Stimulated activated CD4-positive, alpha-beta T cell treated with anti-CD3 and anti-CD28 coated beads, Interleukin-12 subunit alpha, Interleukin-12 subunit beta, amount 100 ng/mL, for 48 hours (primary cell): ENCODE results near the gene RNU6-9.
"Not testable (repeated sequence)": the region's sequence is repeated elsewhere in the genome, so short reads cannot be mapped to it uniquely, and the experiment has no call there.

Source experiments
- DNase-seq, 3 donors: peaks; one replicate each; pipeline ENCODE4 v3.0.0-alpha.2; 2020; ENCODE audit warnings: low read depth in 2 of 3, low spot score in 1 of 3

Gene RNU6-9

DNA sequence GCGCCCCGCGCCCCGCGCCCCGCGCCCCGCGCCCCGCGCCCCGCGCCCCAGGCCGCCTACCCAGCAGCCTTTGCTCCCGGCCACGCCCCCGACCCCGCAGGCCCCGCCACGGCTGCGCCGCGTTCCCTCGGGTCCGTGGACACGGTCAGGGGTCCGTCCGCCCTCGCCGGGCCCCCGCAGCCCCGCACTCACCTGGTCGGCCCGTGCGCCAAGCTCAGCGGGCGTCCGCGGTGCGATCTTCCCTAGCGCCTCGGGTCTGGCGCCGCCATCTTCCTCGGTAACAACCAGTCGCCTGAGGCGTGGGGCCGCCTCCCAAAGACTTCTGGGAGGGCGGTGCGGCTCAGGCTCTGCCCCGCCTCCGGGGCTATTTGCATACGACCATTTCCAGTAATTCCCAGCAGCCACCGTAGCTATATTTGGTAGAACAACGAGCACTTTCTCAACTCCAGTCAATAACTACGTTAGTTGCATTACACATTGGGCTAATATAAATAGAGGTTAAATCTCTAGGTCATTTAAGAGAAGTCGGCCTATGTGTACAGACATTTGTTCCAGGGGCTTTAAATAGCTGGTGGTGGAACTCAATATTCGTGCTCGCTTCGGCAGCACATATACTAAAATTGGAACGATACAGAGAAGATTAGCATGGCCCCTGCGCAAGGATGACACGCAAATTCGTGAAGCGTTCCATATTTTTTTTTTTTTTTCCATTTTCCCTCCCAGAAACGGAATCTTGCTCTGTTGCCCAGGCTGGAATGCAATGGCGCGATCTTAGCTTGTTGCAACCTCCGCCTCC, at the start of gene RNU6-9, which contains the start of gene MED16:
RNU6-9 (plus strand) TSS at position 591 of the 796 bp plus-strand sequence.
MED16 (minus strand) TSS at position 294 of the 796 bp plus-strand sequence. CDS start 2,056 bp downstream, outside the sequence.
- DNase-seq = peak; percentile 82 to 84 (median 83)

- DNase-seq = no peak
Measured at GRCh38 chr19:843836-844545, 49.3 kb upstream of the RNU6-9 start.

DNA sequence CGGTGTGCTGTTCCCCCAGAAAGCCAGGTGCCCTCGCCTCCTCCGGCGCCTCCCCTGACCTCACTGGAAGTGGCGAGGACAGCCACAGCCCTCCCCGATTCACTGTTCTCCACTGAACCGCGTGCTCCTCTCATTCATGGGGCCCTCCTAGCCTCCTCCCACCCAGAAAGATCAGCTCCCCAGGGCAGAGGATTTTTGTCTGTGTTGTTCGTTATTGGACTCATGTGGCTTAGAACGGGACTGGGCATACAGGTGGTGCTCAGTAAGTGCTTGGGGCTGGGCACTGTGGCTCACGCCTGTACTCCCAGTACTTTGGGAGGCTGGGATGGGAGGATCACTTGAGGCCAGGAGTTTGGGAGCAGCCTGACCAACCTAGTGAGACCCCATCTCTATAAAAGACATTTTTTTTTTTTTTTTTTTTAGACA, 48.7 kb upstream of the RNU6-9 start:
- no peak for DNase-seq

- DNase-seq = no peak
Measured at GRCh38 chr19:845707-846521, 47.4 kb upstream of the RNU6-9 start.

- no peak for DNase-seq
Measured at GRCh38 chr19:848386-848921, 44.8 kb upstream of the RNU6-9 start.

GRCh38 chr19:849195-849594, 44.1 kb upstream of the RNU6-9 start:
- not testable (repeated sequence) for DNase-seq

DNA sequence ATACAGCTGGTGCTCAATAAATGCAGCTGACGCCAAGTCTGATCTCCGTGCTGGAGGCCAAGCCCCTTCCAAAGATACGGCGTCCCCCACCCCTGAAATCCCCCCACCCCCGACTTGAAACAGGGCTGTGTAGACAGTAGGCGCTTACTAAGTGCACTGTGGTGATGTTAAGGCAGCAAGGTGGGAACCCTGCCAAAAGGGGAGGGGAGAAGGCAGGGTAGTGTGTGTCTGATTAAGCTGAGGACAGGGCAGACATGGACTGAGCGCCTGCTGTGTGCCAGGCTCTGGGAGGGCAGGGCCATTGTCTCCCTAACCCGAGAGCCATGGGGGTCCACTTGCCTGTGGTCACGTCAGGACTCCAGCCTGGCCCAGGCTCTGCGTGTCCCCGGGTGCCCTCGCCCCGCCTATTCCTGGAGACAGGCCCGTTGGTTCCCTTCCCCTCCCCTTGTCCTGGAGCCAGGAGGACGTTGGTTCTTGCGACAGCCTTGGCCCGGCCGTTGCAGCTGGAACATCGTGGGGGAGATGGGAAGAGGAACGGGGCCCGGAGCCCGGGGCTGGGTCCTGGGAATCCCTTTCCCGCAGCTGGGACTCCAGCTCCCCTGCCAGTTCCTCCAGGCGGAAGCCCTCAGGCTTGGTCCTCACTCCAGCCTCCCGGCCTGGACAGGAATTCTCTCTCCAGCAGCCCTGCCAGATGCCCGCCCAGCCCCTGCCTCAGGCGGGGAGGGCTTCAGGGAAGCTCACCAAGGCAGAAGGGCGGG, 42.9 kb upstream of the RNU6-9 start:
- DNase-seq = no peak

- no peak for DNase-seq
Measured at GRCh38 chr19:850979-851335, 42.3 kb upstream of the RNU6-9 start.

- DNase-seq = no peak
Measured at GRCh38 chr19:852136-853013, 40.9 kb upstream of the RNU6-9 start, which contains the start of gene ELANE. TSS of gene ELANE (plus strand) at chr19:852303. CDS start at chr19:852329, 26 bp downstream.

- no peak for DNase-seq
Measured at GRCh38 chr19:853014-853585, 40.2 kb upstream of the RNU6-9 start.

- DNase-seq = not testable (repeated sequence)
Measured at GRCh38 chr19:853614-854220, 39.6 kb upstream of the RNU6-9 start.

DNA sequence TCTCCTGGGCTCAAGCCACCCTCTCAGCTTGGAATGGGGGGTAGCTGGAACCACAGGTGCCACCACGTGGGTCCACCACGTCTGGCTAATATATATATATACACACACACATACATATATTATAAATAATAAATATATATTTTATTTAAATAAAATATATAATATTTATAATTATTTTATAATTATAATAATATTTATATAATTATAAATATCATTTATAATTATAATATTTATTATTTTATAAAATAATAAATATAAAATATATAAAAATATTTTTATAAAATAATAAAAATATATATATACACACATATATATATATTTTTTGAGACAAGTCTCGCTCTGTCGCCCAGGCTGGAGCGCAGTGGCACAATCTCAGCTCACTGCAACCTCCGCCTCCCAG, 38.7 kb upstream of the RNU6-9 start:
- no peak for DNase-seq

- no peak for DNase-seq
Measured at GRCh38 chr19:855142-855541, 38.1 kb upstream of the RNU6-9 start.

DNA sequence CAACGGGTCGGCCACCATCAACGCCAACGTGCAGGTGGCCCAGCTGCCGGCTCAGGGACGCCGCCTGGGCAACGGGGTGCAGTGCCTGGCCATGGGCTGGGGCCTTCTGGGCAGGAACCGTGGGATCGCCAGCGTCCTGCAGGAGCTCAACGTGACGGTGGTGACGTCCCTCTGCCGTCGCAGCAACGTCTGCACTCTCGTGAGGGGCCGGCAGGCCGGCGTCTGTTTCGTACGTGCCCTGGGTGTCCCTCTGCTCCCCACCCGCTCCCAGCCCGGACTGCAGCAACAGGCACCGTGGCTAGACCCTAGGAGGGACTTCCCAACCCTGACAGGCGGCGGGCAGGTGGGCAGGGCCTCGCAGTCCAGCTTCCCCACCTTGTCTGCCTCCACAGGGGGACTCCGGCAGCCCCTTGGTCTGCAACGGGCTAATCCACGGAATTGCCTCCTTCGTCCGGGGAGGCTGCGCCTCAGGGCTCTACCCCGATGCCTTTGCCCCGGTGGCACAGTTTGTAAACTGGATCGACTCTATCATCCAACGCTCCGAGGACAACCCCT, 37.6 kb upstream of the RNU6-9 start:
- DNase-seq = no peak

- no peak for DNase-seq
Measured at GRCh38 chr19:858284-858683, 35.0 kb upstream of the RNU6-9 start.

DNA sequence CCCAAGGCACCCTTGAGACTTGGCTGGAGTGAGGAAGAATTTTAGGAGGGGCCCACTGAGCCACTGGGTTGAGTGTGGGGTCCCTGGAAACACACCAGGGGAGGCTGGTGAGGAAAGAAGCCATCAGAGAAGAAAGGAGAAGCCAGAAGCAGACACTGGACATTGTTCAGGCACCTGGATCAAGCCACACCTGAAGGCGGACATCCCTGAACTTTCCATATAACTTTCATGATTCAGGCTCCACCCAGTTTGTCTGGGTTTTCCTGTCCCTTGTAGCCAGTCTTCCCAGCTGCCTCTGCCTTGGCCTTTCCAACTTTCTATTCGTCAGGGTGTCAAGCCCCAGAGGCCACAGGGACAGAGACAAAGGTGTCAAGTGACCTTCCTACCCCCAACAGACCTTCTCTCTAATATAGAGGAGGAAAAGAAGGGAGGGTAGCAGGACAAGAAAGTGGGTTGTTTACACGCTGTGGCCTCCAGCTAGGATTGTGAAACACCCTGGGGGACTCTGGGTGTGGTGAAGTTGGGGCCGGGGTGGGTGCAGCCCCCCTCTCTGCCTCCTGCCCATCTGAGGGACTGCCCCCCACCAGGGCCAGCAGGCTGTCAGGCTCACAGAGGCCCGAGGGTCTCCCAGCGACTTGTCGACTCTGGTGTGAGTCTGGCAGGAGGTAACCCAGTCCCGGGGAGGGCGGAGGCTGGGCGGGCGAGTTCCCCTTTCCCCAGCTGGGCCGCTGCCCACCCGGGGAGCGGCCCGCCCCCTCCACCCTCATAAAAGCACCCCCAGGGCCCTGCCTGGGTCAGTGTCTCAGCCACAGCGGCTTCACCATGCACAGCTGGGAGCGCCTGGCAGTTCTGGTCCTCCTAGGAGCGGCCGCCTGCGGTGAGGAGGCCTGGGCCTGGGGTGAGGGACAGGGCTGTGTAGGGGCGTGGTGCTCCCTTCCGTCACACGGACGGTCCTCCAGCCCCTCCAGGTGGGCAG, 34.1 kb upstream of the RNU6-9 start, which contains the start of gene CFD:
CFD (plus strand) TSS at position 797 of the 976 bp plus-strand sequence; CDS start at position 823, 26 bp downstream.
- no peak for DNase-seq

DNA sequence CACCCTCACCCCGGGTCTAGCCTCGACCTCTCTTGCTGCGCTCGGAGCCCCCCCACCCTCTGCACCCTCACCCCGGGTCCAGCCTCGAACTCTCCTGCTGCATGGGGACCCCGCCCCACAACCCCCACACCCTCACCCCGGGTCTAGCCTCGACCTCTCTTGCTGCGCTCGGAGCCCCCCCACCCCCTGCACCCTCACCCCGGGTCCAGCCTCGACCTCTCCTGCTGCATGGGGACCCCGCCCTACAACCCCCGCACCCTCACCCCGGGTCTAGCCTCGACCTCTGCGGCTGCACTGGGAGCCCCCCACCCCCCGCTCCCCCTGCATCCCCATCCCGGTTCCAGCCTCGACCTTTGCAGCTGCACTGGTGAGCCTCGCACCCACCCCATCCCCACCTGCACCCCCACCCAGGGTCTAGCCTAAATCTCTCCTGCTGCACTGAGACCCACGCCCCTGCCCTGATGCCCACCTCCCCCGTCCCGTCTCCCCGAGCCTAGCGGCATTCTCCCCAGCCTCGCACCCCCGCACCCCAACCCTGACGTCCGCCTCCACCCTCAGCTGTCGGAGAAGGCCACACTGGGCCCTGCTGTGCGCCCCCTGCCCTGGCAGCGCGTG, 32.0 kb upstream of the RNU6-9 start:
- DNase-seq = no peak
